HuH-7 (cell line): ENCODE results near the gene LILRB3.
"Not testable (repeated sequence)": the region's sequence is repeated elsewhere in the genome, so short reads cannot be mapped to it uniquely, and the experiment has no call there.

Experiments used
- DNase-seq: peaks from one replicate; pipeline ENCODE4 v3.0.0; 2011; ENCODE audit warnings: low spot score

Gene LILRB3

DNA sequence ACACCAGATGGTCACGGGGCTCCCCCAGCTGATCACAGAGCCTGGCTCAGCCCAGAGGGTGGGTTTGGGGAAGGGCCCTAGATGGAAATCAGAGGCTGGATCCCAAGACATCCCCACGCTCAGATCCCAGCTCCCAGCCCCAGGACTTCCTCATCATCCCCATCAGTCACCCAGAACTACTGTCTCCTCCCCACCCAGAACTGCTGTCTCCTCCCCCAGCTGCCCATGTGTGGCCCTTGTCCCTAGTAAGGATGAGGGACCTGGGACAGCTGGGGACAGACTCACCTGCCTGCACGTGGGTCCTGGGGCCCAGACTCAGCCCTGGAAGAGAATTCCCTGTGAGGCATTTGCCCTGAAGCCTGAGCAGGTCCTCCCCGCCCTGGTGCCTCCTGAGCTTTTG is 19.4 kb upstream of the LILRB3 start:
- not testable (repeated sequence) for DNase-seq

DNA sequence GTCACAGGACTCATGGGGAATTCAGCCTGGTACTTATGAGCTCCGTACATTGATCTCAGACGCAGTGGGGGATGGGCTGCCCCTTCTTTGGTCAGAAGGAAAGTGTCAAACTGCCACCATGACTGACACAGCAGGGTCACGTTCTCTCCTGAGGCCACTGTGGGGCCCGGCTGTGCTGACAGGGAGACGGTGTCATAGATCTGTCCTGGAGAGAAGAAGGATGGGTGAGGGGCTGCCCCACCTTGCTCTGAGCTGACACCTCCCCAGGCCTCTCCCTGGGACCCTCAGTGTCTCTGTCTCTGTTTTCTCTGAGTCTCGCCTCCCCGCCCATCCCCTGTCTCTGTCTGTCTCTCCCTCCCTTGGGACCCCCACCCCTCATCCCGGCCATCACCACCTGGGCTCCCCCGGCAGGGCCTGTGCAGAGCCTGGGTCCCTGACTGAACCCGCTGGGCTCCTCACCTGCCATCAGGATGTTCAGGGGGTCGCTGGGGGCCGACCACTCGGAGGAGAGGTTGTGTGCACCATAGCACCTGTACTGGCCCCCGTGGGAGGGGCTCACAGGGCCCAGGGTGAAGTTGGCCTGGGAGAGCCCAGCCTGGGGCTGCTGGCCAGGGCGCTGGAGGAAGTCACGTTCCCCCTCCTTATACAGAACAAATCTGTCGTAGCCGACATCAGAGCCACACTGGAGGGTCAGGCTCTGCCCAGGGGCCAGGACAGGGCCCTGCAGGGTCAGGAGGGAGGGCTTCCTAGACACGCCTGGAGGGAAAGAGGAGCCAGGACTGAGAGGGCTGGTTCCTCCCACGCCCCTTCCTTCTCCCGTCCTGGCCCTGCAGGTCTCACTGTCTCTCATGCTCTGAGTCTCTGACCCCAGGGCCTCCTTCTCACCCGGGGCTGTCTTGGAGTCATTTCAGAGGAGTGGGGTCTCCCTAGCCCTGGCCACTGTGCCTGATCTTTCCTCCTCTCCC is 17.8 kb upstream of the LILRB3 start:
- DNase-seq: not testable (repeated sequence)

DNA sequence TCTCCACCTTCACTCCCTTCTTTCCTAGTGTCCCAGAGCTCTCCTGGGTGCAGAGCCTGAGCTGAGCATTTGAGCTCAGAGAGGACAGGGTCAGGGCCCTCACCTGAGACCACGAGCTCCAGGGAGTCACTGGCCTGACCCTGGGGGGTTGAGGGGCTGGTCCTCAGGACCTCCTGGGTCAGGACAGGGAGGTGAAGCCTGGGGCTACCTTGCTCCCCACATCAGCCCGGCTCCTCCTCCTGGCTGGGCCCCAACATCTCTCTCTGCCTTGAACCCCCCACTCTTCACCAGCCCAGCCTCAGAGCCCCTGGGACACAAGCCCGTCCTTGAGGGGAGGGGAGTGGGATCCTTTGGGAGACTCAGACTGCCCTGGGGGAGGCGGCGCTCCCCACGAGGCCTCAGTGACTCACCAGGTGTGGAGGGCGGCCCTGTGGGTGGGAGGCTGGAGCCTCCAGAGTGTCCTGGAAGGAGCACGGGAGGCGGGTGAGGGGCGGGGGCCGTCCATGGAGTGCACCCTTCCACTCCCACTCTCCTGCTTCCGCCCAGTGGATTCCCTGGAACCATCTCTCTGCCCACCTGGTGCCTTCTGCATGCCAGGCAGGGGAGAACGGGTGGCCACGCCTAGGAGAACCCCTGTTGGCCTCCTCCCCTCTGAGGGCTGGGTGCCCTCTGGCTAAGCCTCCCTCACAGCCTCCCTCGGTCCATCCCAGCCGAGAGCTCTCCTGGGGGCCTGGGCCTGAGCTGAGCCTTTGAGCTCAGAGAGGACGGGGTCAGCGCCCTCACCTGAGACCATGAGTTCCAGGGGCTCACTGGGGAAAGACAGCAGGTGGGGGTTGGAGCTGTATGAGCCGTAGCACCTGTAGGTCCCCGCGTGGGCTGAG is 16.9 kb upstream of the LILRB3 start:
- not testable (repeated sequence) for DNase-seq

DNA sequence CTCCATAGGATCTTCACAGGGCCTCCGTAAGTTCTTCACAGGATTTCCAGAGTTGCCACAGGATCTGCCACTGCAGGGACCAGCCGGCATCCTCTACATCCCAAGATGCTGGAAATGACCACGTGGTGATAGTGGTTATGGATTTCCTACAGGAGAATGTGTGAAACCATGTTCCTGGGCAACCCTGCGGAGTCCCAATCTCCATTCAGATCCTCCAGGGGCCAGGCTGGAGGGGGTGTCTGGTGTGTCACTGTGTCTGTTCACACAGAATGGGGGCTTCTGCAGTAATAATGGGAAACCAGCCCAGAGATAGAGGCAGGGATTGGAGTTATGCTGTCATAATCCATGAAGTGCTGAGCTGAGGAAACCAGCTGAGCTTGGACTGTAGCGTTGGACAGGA is 11.1 kb upstream of the LILRB3 start:
- no peak for DNase-seq

DNA sequence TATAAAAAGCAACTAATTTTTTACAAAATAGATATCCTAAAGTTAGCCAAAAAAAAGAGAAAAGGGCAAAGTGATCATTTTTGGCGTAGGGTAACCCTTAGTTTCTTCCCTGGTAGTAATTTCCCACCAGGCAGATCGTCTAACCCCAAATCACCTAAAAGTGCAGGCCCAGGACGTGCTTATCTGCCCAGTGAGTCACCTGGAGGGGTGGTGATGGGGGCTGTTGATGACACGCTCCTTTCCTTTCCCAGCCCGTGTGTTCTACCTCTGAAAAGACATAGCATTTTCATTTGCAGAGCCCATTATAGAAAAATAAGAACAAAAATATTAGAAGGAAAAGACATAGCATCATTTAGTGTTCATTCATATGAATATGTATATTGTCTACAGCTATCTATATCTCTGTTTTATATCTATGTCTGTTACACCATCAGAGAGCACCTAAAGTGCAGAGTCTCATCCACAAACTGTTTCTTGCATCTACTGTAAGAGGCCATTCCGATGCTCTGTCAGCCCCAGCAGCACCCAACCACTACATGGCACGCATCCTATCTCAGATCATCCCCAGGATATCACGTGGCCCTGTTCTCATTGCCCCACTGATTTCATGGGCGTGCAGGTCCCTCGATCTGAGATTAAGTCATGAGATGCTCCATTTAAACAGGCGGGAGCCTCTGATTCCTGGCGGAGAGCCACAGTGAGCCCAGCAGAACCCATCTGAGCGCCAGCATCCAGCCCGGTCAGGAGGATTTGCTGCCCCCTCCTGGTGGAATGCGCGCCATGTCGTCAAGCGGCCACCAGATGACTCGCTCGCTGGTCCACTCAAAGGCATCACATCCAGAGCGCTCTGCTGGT is 8.5 kb upstream of the LILRB3 start:
- DNase-seq: peak; percentile 84

DNA sequence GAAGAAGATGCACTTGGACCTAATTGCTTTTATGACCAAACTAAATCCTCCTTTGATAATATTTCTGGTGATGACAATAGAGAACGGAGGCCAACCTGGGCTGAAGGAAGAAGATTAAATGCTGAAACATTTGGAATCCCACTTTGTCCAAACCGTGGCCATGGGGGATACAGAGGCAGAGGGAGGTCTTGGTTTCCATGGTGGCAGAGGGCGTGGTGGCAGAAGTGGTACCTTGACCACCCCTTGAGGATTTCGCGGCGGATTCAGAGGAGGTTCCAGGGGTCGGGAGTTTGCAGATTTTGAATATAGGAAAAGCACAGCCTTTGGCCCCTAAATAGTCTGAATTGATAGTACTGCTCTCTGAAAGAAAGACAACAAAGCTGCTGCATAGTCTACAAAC is 7.2 kb upstream of the LILRB3 start:
- DNase-seq: no peak

DNA sequence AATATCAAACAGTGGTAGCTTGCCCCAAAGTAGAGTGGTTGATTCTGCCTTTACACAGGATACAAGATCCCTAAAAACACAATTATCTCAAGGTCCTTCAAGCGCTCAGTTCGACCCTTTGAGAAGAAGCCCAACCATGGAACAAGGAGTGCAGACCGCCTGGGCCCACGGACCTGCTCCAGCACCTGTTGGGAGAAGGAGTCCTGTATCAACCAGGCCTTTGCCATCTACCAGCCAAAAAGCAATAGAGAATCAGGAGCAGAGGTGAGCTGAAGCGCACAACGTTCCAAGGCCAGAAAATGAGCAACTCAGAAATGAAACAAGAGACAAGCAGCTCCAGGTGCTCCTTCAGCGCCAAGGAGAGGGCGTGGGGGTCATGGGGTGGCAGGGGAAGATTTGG is 6.3 kb upstream of the LILRB3 start:
- DNase-seq: no peak

DNA sequence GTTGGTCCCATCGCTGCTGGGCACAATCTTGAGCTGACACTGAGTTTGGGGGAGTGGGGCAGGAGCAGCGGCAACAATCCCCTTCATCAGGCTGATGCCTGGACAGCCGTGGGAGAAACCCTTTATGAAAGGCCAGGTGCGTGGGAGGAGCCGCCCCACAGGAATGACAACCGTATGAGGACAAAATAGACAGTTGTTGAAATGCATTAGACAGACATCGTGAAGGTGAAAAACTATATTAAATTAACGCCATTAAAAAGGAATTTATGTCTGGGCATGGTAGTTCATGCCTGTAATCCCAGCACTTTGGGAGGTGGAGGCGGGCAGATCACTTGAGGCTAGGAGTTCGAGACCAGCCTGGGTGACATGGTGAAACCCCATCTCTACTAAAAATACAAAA is 1.8 kb upstream of the LILRB3 start:
- DNase-seq: not testable (repeated sequence)

DNA sequence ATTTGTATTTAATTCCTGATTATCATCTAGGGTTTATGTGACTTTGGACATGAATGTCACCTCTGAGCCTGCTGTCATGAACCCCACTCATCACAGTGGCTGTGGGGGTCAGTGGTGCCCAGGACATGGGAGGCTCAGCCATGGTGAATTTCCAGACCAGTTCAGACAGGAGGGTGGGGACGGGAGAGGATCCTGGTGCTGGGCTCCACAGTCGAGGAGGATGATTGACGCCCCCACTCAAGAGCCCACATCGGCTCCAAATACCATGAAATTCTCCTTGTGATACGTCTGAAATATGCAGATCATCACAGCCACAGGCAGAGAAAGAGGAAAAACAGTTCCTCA is 1.1 kb upstream of the LILRB3 start:
- DNase-seq: not testable (repeated sequence)

DNA sequence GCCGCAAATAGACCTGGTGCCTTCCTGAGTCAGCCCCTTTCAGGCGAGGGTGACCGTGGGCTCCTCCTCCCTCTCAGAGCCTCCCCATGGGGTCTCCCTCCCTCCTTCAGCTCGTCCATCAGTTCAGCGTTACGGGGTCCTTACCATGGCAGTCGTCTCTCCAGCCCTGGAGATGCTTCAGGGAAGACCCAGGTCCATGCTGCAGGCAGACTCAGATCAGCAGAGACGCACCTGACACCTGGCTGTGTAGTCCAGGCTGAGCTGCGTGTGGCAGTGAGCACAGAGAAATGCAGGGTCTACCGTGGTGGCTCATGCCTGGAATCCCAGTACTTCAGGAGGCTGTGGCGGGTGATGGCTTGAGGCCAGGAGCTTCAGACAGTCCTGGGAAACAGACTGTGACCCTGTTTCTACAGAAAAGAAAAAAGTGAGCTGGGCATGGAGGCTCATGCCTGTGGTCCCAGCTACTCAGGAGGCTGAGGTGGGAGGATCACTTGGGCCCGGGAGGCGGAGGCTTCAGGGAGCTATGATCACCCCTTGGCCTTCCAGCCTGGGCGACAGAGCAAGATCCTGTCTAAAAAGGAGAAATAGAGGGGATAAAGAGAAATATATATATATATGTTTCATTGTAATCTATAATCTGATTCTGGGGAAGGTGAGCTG is 600 bp upstream of the LILRB3 start:
- not testable (repeated sequence) for DNase-seq

DNA sequence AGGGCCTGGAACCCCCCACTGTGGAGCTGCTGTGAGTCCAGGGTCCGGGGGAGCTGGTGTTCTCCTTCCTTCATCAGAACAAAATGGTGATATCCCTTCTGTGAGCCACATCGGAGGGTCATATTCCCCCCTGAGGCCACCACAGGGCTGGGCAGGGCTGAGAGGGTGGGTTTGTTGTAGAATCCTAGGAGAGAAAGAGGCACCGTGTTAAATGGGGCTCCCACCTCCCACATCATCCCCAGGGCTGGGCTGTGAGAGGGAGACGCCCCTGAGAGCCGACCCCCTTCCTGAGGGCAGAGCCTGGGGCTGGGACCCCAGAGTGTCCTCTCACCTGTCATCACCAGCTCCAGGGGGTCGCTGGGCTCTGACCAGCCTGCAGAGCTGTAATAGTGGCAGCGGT is 860 bp downstream of the LILRB3 start:
- DNase-seq: not testable (repeated sequence)

DNA sequence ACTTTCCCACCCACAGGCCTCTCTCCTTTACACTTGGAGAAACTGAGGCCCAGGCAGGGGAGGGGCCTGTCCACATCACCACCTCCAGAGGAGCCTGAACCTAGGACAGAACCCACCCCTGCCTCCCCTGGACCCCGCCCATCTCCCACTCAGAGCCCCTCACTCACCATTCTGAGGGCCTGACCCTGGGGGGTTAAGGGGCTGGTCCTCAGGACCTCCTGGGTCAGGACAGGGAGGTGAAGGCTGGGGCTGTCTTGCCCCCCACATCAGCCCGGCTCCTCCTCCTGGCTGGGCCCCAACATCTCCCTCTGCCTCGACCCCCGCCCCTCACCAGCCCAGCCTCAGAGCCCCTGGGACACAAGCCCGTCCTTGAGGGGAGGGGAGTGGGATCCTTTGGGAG is 3.1 kb downstream of the LILRB3 start:
- DNase-seq: not testable (repeated sequence)

DNA sequence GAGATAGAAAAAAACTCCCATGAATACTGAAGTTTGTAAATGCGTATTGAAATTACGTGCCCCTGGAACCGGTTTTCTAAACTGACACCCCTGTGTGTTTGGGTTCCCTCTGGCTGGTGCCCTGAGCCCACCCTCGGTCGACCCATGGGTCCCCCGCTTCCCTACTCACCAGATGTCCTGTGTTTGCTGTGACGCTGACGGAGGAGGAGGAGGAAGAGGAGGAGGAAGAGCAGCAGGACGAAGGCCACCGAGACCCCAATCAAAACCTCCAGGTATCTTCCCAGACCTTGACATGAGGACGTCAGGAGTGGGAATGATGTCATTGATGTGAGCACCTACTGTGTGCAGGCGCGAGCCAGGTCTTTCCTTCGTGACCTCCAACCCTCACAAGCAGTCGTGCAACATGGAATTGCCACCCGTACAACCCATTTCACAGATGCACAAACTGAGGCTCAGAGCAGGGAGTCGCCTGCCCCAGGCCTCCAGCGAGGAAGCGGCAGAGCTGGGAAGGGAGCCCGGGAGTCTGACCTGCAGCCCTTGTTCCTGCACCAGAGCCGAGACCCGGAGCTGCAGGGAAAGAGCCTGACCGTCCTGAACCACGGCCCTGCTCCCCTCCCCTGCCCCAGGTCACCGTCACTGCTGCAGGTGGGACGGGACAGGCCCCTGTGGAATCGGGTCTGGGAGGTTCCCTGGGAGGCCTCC is 3.7 kb downstream of the LILRB3 start:
- DNase-seq: no peak

DNA sequence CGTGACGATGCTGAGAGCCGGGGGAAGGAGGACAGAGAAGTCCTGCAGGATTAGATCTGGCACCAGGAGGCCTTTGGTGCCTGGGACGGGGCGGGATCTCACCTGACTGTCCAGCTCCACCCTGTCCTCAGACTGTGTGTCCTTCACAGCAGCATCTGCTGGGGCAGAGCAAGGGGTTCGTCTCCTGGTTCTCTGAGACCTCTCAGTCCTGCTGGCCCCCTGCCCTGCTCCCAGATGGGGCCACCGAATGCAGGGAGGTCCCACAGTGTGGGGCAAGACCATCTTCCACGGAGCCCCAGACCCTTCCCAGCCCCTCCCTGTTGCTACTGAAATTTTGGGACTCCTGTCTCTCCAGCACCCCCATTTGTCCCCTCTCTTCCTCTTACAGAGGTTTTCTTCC is 4.5 kb downstream of the LILRB3 start:
- DNase-seq: no peak

DNA sequence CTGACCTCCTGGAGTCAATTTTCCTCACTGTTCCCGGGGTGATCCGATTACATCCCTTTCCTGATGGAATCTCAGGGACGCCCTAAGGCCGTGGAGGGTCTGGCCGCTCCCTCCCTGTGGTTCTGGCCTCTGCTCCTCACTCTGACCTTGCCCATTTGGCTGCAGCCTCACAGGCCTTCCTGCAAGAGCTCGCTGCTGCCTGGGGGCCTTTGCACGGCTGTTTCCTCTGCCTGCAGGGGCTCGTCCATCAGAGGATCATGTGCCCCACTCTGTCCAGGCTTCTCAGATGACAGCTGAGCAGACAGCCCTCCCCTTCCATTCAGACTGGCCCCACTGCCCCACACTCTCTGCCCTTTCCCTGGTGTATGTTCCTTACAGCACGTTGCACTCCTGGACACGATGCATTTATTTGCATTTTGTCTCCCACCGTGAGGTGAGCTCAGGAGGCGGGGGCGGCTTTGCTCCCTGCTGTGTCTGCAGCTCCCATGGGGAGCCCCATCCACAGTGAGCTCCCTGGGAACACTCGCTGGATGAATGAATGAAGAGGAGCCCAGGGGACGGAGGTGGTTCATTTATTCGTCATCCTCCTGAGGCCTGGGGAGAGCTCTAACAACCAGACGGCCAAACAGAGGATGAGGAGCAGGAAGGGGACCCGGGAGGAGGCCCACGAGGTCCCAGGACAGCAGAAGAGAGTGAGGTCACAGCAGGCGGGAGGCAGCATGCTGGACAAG is 5.1 kb downstream of the LILRB3 start:
- DNase-seq: not testable (repeated sequence)

DNA sequence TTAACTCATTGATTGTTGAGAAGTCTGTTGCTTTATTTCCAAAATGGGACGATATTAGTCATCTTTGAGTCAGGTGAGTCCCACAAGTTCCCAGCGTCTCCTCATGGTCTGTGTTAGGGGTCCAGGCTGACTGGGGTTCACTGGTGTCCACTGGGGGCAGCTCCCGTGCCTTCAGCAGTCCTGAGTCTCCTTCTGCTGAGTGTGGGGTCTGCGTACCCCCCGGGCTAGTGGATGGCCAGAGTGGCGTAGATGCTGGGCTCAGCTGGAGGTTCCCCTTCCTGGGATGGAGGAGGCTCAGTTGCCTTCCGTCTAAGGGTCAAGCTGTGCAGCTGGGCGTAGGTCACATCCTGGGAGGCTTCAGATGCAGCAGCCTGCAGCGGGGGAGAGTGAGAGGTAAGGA is 5.9 kb downstream of the LILRB3 start:
- no peak for DNase-seq

DNA sequence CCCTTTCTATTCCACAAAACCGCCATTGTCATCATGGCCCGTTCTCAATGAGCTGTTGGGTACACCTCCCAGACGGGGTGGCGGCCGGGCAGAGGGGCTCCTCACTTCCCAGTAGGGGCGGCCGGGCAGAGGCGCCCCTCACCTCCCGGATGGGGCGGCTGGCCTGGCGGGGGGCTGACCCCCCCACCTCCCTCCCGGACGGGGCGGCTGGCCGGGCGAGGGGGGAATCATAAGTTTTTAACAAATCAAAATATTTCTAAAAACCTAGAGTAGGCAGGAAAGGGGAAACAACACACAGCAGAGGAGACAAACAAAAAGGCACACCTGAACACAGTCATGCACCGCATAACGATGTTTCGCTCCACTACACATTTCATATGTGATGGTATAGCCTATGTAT is 8.1 kb downstream of the LILRB3 start:
- DNase-seq: not testable (repeated sequence)

DNA sequence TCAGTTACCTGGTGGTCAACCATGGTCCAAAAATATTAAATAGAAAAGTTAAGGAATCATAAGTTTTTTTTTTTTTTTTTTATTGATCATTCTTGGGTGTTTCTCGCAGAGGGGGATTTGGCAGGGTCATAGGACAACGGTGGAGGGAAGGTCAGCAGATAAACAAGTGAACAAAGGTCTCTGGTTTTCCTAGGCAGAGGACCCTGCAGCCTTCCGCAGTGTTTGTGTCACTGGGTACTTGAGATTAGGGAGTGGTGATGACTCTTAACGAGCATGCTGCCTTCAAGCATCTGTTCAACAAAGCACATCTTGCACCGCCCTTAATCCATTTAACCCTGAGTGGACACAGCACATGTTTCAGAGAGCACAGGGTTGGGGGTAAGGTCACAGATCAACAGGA is 8.6 kb downstream of the LILRB3 start:
- DNase-seq: not testable (repeated sequence)

DNA sequence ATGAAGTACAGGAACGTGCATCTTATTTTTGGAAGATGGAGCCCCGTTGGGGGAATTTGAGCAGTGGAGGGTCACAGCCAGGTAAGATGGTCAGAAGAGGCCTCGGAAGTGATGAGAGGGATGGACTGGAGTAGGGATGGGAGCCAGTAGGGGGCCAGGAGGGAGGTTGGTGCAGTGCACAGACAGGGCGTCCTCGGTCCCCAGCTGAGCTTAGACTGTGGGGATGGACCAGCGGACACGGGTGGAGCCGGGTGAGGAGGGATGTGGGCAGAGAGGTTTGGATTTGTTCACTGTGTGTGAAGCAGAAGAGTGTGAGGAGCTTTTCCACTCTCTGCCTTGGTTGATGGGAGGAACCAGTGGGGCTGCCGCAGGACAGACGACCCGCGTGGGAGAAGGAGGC is 11.6 kb downstream of the LILRB3 start:
- peak; percentile 47 for DNase-seq
